Fibroblast of lung (primary cell): ENCODE results near the gene AP2B1. TPM values are rescaled to one million over a fixed set of nuclear protein-coding genes. Genes with fewer than 3 reads are reported as not detected.

Experiments used
- DNase-seq, 2 donors: peaks; one replicate each; pipeline versions ENCODE4 v3.0.0 to v3.0.0-alpha.2; 2010; ENCODE audit warnings: low read depth in 2 of 2
- H2AFZ ChIP-seq: 2 replicates; pipeline ENCODE4 v1.5.1; 2012; ENCODE audit warnings: low read length, control low read depth, inconsistent platforms
- H3K27ac ChIP-seq: 2 replicates; pipeline ENCODE4 v1.5.1; 2011; ENCODE audit warnings: low read length, control low read depth; ENCODE audit not compliant: insufficient read depth
- H3K27me3 ChIP-seq: 2 replicates; pipeline ENCODE4 v1.5.1; 2011; ENCODE audit warnings: mild to moderate bottlenecking, low read length; ENCODE audit not compliant: control insufficient read depth, insufficient read depth
- H3K36me3 ChIP-seq: 2 replicates; pipeline ENCODE4 v1.5.1; 2011; ENCODE audit warnings: low read length; ENCODE audit not compliant: control insufficient read depth, insufficient read depth
- H3K4me1 ChIP-seq: 2 replicates; pipeline ENCODE4 v1.5.1; 2011; ENCODE audit warnings: low read length; ENCODE audit not compliant: control insufficient read depth, insufficient read depth; ENCODE audit errors: extremely low read depth
- H3K4me2 ChIP-seq: 2 replicates; pipeline ENCODE4 v1.5.1; 2011; ENCODE audit warnings: low read length, control low read depth; ENCODE audit not compliant: insufficient read depth; ENCODE audit errors: extremely low read depth
- H3K4me3 ChIP-seq, 4 experiments: fragments of 200-600 bp in 1 of 4; sonication (generic) in 1 of 4; replicated peaks in 1 of 4; 2 replicates each; pipeline ENCODE4 v1.5.1; 2011 to 2016; ENCODE audit warnings: low read length in 4 of 4, low read depth in 3 of 4, mild to moderate bottlenecking in 3 of 4, control low read depth in 2 of 4, inconsistent platforms in 1 of 4, mixed read lengths in 1 of 4; ENCODE audit not compliant: insufficient read depth in 1 of 4; ENCODE audit errors: control extremely low read depth in 1 of 4
- H3K79me2 ChIP-seq: 2 replicates; pipeline ENCODE4 v1.5.1; 2012; ENCODE audit warnings: mild to moderate bottlenecking, low read length, inconsistent platforms; ENCODE audit not compliant: control insufficient read depth, insufficient read depth
- H3K9ac ChIP-seq: 2 replicates; pipeline ENCODE4 v1.5.1; 2011; ENCODE audit warnings: mild to moderate bottlenecking, low read length, control low read depth; ENCODE audit not compliant: insufficient read depth
- H3K9me3 ChIP-seq: 2 replicates; pipeline ENCODE4 v1.5.1; 2012; ENCODE audit warnings: low read depth, low read length; ENCODE audit not compliant: control insufficient read depth, insufficient read depth
- H4K20me1 ChIP-seq: 2 replicates; pipeline ENCODE4 v1.5.1; 2011; ENCODE audit warnings: low read length; ENCODE audit not compliant: control insufficient read depth, insufficient read depth; ENCODE audit errors: extremely low read depth
- CTCF ChIP-seq, 2 donors: IDR thresholded peaks in 1 of 2; conservative IDR thresholded peaks in 1 of 2; 1 replicate in 1 of 2; 2 replicates in 1 of 2; pipeline ENCODE4 v1.5.1; 2011 to 2012; ENCODE audit warnings: low read length in 2 of 2, control low read depth in 1 of 2, inconsistent platforms in 1 of 2, low read depth in 1 of 2, mild to moderate bottlenecking in 1 of 2
- EZH2 ChIP-seq: IDR thresholded peaks from 2 replicates; pipeline ENCODE4 v1.5.1; 2012; ENCODE audit warnings: low read length, control low read depth, mild to moderate bottlenecking; ENCODE audit errors: missing control alignments
- polyA plus RNA-seq, 2 donors: library from polyadenylated mRNA; depleted of rRNA in 1 of 2; stranded (reverse) in 1 of 2; unstranded in 1 of 2; fragments of >200 nt; gene quantifications; 2 replicates each; pipeline ENCODE4 v1.2.1, GENCODE V29; 2011 to 2012; ENCODE audit warnings: missing spikeins in 1 of 2
- total RNA-seq: library from RNA; depleted of rRNA; stranded (reverse); fragments of >200 nt; gene quantifications from 2 replicates; pipeline ENCODE4 v1.2.1, GENCODE V29; 2014

The AP2B1 gene
- total and polyA plus RNA-seq, 2 donors (not counting 1 experiment from before 2014, with no cell fraction given), result 109 to 236 TPM

GRCh38 chr17:35775039-35775438 lies 187.9 kb downstream of the AP2B1 start:
- H3K27ac ChIP-seq, result no peak overlapping the region
- H3K4me1 ChIP-seq, result peaks cover 14% of the 10 kb centered on the region
- H3K4me2 ChIP-seq, result no peak overlapping the region
- no peak overlapping the region for H2AFZ ChIP-seq
- peaks cover 11% of the 10 kb centered on the region for H3K27me3 ChIP-seq
- TF ChIP-seq EZH2 (no peak), CTCF (conservative IDR thresholded peaks at IDR 0.05 in 1 of 2, IDR thresholded peaks at IDR 0.05 in 1 of 2; ENCODE audit: low read depth in 1 of 2, low read length in 2 of 2) (no peak)
- no peaks in the 10 kb centered on the region for H3K9me3 ChIP-seq
- H4K20me1 ChIP-seq, result no peaks in the 10 kb centered on the region
- H3K4me3 ChIP-seq, result no peak overlapping the region
- no peaks in the 10 kb centered on the region for H3K36me3 ChIP-seq
- no peak overlapping the region for H3K9ac ChIP-seq
- no peaks in the 10 kb centered on the region for H3K79me2 ChIP-seq
- no peak for DNase-seq

- Histone ChIP-seq H3K79me2 (no peaks in the 10 kb centered on the region), H3K4me1 (peaks cover 14% of the 10 kb centered on the region), H3K9ac (no peak overlapping the region), H3K27me3 (peaks cover 11% of the 10 kb centered on the region), H3K4me2 (no peak overlapping the region), H4K20me1 (no peaks in the 10 kb centered on the region), H3K4me3 (no peak overlapping the region), H3K27ac (no peak overlapping the region), H3K36me3 (no peaks in the 10 kb centered on the region), H2AFZ (no peak overlapping the region), H3K9me3 (no peaks in the 10 kb centered on the region)
- no peak for TF ChIP-seq CTCF (conservative IDR thresholded peaks at IDR 0.05 in 1 of 2, IDR thresholded peaks at IDR 0.05 in 1 of 2; ENCODE audit: low read depth in 1 of 2, low read length in 2 of 2)
- no peak for TF ChIP-seq EZH2
- DNase-seq, result no peak
Measured at GRCh38 chr17:35775583-35775982, 188.5 kb downstream of the AP2B1 start.

Other genes with a start within 250 kb of the AP2B1 start
- gene SLFN11, start 213.7 kb upstream of the AP2B1 start, total RNA-seq, result 74.1 and 102 TPM in 2 replicates
- 61.3 and 63.6 TPM in 2 replicates for gene SLFN11, start 213.7 kb upstream of the AP2B1 start, polyA plus RNA-seq
- 26.2 and 34.0 TPM in 2 replicates for gene SLFN12, start 154.8 kb upstream of the AP2B1 start, total RNA-seq
- gene SLFN12, start 154.8 kb upstream of the AP2B1 start, polyA plus RNA-seq, result 17.1 and 26.1 TPM in 2 replicates
- 2.0 and 2.1 TPM in 2 replicates for gene SLFN13, start 138.6 kb upstream of the AP2B1 start, total RNA-seq
- gene SLFN13, start 138.6 kb upstream of the AP2B1 start, polyA plus RNA-seq, result 1.3 TPM in 2 replicates
- 0.17 and 0.26 TPM in 2 replicates for gene SLFN12L, start 49.6 kb upstream of the AP2B1 start, total RNA-seq
- 0.08 and 0.09 TPM in 2 replicates for gene SLFN12L, start 49.6 kb upstream of the AP2B1 start, polyA plus RNA-seq
- not detected in 2 replicates for gene SLFN14, start 26.5 kb upstream of the AP2B1 start, total RNA-seq
- gene SLFN14, start 26.5 kb upstream of the AP2B1 start, polyA plus RNA-seq, result not detected in 2 replicates
- gene PEX12, start 8.8 kb upstream of the AP2B1 start, total RNA-seq, result 6.2 and 7.1 TPM in 2 replicates
- gene PEX12, start 8.8 kb upstream of the AP2B1 start, polyA plus RNA-seq, result 9.5 and 9.7 TPM in 2 replicates
- gene RASL10B, start 144.3 kb downstream of the AP2B1 start, total RNA-seq, result 1.5 and 4.1 TPM in 2 replicates
- 0.44 and 0.78 TPM in 2 replicates for gene RASL10B, start 144.3 kb downstream of the AP2B1 start, polyA plus RNA-seq
- gene GAS2L2, start 165.9 kb downstream of the AP2B1 start, total RNA-seq, result not detected in 2 replicates
- not detected in 2 replicates for gene GAS2L2, start 165.9 kb downstream of the AP2B1 start, polyA plus RNA-seq
- not detected in 2 replicates for gene C17orf50, start 173.6 kb downstream of the AP2B1 start, total RNA-seq
- gene C17orf50, start 173.6 kb downstream of the AP2B1 start, polyA plus RNA-seq, result not detected in 2 replicates
- 2.8 and 4.6 TPM in 2 replicates for gene MMP28, start 208.3 kb downstream of the AP2B1 start, total RNA-seq
- gene MMP28, start 208.3 kb downstream of the AP2B1 start, polyA plus RNA-seq, result 0.49 and 1.1 TPM in 2 replicates
- 57.8 and 84.1 TPM in 2 replicates for gene TAF15, start 222.2 kb downstream of the AP2B1 start, total RNA-seq
- gene TAF15, start 222.2 kb downstream of the AP2B1 start, polyA plus RNA-seq, result 22.9 and 30.5 TPM in 2 replicates